Measurements from ENCODE around the gene HNRNPA2B1.
"Not testable (repeated sequence)": the region's sequence is repeated elsewhere in the genome, so short reads cannot be mapped to it uniquely, and the experiment has no call there.

The HNRNPA2B1 gene

DNA sequence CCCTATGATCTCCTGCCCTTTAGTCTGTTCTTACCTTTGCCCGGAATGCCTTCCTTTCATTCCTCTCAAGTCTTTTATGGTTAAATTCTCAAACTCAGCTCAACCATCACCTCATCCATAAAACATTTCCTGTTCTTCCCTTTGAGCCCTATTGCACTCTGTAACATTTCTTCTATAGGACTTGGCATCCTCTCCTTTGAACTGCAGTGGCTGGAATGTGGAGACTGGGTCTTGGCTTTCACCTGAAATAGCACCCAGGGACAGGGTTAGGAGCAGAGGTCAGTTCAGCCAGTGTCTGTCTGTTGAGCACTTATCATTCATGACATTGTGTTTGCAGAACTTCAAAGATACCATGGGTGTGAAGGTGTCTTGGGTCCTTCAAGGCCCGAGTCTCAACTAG lies 41.3 kb downstream of the HNRNPA2B1 start:
- H3K27ac ChIP-seq, result no peak overlapping the region
- no peak overlapping the region for H3K4me3 ChIP-seq
- DNase-seq (ENCODE audit: low spot score), result no peak
- TF ChIP-seq CTCF (IDR thresholded peaks at IDR 0.05), result no peak

GRCh38 chr7:26157520-26158105 lies 42.9 kb downstream of the HNRNPA2B1 start:
- TF ChIP-seq CTCF (IDR thresholded peaks at IDR 0.05), result no peak
- Histone ChIP-seq H3K4me3 (no peak overlapping the region), H3K27ac (no peak overlapping the region)
- no peak for DNase-seq (ENCODE audit: low spot score)

GRCh38 chr7:26156451-26157420 lies 43.8 kb downstream of the HNRNPA2B1 start:
- H3K27ac ChIP-seq, result no peak overlapping the region
- no peak for TF ChIP-seq CTCF (IDR thresholded peaks at IDR 0.05)

GRCh38 chr7:26155531-26156375 lies 44.8 kb downstream of the HNRNPA2B1 start:
- no peak for TF ChIP-seq CTCF (IDR thresholded peaks at IDR 0.05)
- H3K27ac ChIP-seq, result no peak overlapping the region
- DNase-seq (ENCODE audit: low spot score), result no peak
- H3K4me3 ChIP-seq, result no peak overlapping the region

More at GRCh38 chr7:26156451-26157420, 43.8 kb downstream of the HNRNPA2B1 start:
- H3K4me3 ChIP-seq, result no peak overlapping the region
- DNase-seq (ENCODE audit: low spot score), result no peak

- DNase-seq (ENCODE audit: low spot score), result no peak
- H3K4me3 ChIP-seq, result peak overlapping the region; percentile 77
- TF ChIP-seq CTCF (IDR thresholded peaks at IDR 0.05), result no peak
- no peak overlapping the region for H3K27ac ChIP-seq
Measured at GRCh38 chr7:26153823-26154783, 46.4 kb downstream of the HNRNPA2B1 start.

- DNase-seq (ENCODE audit: low spot score), result no peak
- no peak overlapping the region for H3K27ac ChIP-seq
- TF ChIP-seq CTCF (IDR thresholded peaks at IDR 0.05), result no peak
- peak overlapping the region; percentile 77 for H3K4me3 ChIP-seq
Measured at GRCh38 chr7:26153241-26153822, 47.2 kb downstream of the HNRNPA2B1 start.

- not testable (repeated sequence) for H3K27ac ChIP-seq; DNase-seq (ENCODE audit: low spot score)
- H3K4me3 ChIP-seq, result peak overlapping the region; percentile 77
Measured at GRCh38 chr7:26152782-26153240, 47.7 kb downstream of the HNRNPA2B1 start.

Data from coronary artery (tissue), 2 donors.